Measurements from ENCODE around the gene MAGIX.

GRCh38 chrX:49116716-49117115 lies 45.8 kb upstream of the MAGIX start:
- TF ChIP-seq ZNF639 (tag by site-specific recombination; IDR thresholded peaks at IDR 0.05) (no peak), CTCF (tag by site-specific recombination; IDR thresholded peaks at IDR 0.05) (no peak), ZNF830 (tag by site-specific recombination; IDR thresholded peaks at IDR 0.05; ENCODE audit: low read depth) (no peak), SP3 (tag by site-specific recombination; IDR thresholded peaks at IDR 0.05) (no peak), YY1 (tag by site-specific recombination; IDR thresholded peaks at IDR 0.05) (no peak), HOXD13 (CRISPR knock-in tag; IDR thresholded peaks at IDR 0.05; ENCODE audit: borderline replicate concordance) (no peak), SP2 (tag by site-specific recombination; IDR thresholded peaks at IDR 0.05) (no peak)
- TF ChIP-seq, protein P1, sequence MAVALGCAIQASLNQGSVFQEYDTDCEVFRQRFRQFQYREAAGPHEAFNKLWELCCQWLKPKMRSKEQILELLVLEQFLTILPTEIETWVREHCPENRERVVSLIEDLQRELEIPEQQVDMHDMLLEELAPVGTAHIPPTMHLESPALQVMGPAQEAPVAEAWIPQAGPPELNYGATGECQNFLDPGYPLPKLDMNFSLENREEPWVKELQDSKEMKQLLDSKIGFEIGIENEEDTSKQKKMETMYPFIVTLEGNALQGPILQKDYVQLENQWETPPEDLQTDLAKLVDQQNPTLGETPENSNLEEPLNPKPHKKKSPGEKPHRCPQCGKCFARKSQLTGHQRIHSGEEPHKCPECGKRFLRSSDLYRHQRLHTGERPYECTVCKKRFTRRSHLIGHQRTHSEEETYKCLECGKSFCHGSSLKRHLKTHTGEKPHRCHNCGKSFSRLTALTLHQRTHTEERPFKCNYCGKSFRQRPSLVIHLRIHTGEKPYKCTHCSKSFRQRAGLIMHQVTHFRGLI (tag by site-specific recombination; IDR thresholded peaks at IDR 0.05), result no peak

Measured in HEK293 (cell line).